Endothelial cell of umbilical vein (primary cell): Measurements from ENCODE around the gene SRRD. TPM values are rescaled to one million over a fixed set of nuclear protein-coding genes. Genes with fewer than 3 reads are reported as not detected.

Experiments used
- BruUV-seq: library from RNA; stranded (reverse); fragments of 400-500 nt; replicated peaks from 2 replicates; lab custom pipeline; 2021; lab: Mats Ljungman, UMichigan
- CTCF ChIA-PET: fragments of 300-600, 350-600 bp; sonication (Branson Sonifier 250); formaldehyde crosslinking; loops from one replicate; lab custom pipeline; 2021; ENCODE audit warnings: antibody characterized with exemption, inconsistent platforms; lab: Charles Lee
- POLR2A ChIA-PET: fragments of 300-600, 350-600 bp; sonication (Branson Sonifier 250); formaldehyde crosslinking; loops from one replicate; lab custom pipeline; 2021; ENCODE audit warnings: antibody characterized with exemption, inconsistent platforms; lab: Charles Lee
- DNase-seq: peaks from one replicate; pipeline ENCODE4 v3.0.0-alpha.2; 2011; ENCODE audit warnings: low read depth, low spot score
- FAIRE-seq: peaks from 2 replicates; lab custom pipeline; 2011; peaks lifted over from hg19 to GRCh38; lab: Jason Lieb, UNC
- H2AFZ ChIP-seq: 2 replicates; pipeline ENCODE4 v1.6.0; 2012; ENCODE audit warnings: low read depth, low read length, control low read depth, inconsistent platforms
- H3K27ac ChIP-seq: 2 replicates; pipeline ENCODE4 v1.5.1; 2011; ENCODE audit warnings: low read depth, mild to moderate bottlenecking, control low read depth, low read length, moderate library complexity; ENCODE audit not compliant: insufficient read depth
- H3K27me3 ChIP-seq, 2 experiments: 2 replicates each; pipeline versions ENCODE4 v1.6.0 to v1.6.1; 2011; ENCODE audit warnings: low read length in 2 of 2, mixed read lengths in 1 of 2; ENCODE audit not compliant: control insufficient read depth in 2 of 2, insufficient read depth in 2 of 2
- H3K36me3 ChIP-seq, 2 experiments: 2 replicates in 1 of 2; 3 replicates in 1 of 2; pipeline ENCODE4 v1.5.1; 2011; ENCODE audit warnings: low read length in 2 of 2, mild to moderate bottlenecking in 1 of 2, moderate library complexity in 1 of 2; ENCODE audit not compliant: control insufficient read depth in 2 of 2, insufficient read depth in 2 of 2; ENCODE audit errors: extremely low read depth in 1 of 2
- H3K4me1 ChIP-seq: 3 replicates; pipeline ENCODE4 v1.5.1; 2011; ENCODE audit warnings: mild to moderate bottlenecking, low read length; ENCODE audit not compliant: control insufficient read depth, insufficient read depth; ENCODE audit errors: extremely low read depth
- H3K4me2 ChIP-seq: 2 replicates; pipeline ENCODE4 v1.6.1; 2011; ENCODE audit warnings: low read length, control low read depth, mixed read lengths; ENCODE audit not compliant: insufficient read depth
- H3K4me3 ChIP-seq, 3 experiments: fragments of 200-600 bp in 1 of 3; sonication (generic), shearing (Covaris generic) in 1 of 3; replicated peaks in 1 of 3; 2 replicates each; pipeline ENCODE4 v1.5.1; 2011 to 2016; ENCODE audit warnings: control low read depth in 3 of 3, low read length in 3 of 3, mild to moderate bottlenecking in 2 of 3, inconsistent platforms in 1 of 3, low read depth in 1 of 3, moderate library complexity in 1 of 3; ENCODE audit not compliant: insufficient read depth in 1 of 3
- H3K79me2 ChIP-seq: 2 replicates; pipeline ENCODE4 v1.6.0; 2012; ENCODE audit warnings: low read length, inconsistent platforms; ENCODE audit not compliant: control insufficient read depth, insufficient read depth
- H3K9ac ChIP-seq: replicated peaks from 2 replicates; pipeline ENCODE3; 2011; ENCODE audit warnings: low read length, control low read depth; ENCODE audit not compliant: insufficient read depth; ENCODE audit errors: extremely low read depth
- H3K9me1 ChIP-seq: replicated peaks from 3 replicates; pipeline ENCODE4 v1.6.0; 2011; ENCODE audit warnings: mild to moderate bottlenecking, low read length; ENCODE audit not compliant: control insufficient read depth, insufficient read depth; ENCODE audit errors: extremely low read depth
- H3K9me3 ChIP-seq: replicated peaks from 2 replicates; pipeline ENCODE4 v1.5.1; 2012; ENCODE audit warnings: low read length, inconsistent platforms; ENCODE audit not compliant: control insufficient read depth, insufficient read depth
- H4K20me1 ChIP-seq: replicated peaks from 2 replicates; pipeline ENCODE3; 2011; ENCODE audit warnings: mild to moderate bottlenecking, low read length; ENCODE audit not compliant: control insufficient read depth, insufficient read depth; ENCODE audit errors: extremely low read depth
- EZH2 ChIP-seq: IDR thresholded peaks from 2 replicates; pipeline ENCODE4 v1.6.1; 2012; ENCODE audit warnings: borderline replicate concordance, low read depth, mild to moderate bottlenecking, moderate library complexity, low read length, inconsistent platforms; ENCODE audit not compliant: severe bottlenecking
- FOS ChIP-seq: IDR thresholded peaks from 2 replicates; pipeline ENCODE4 v1.6.1; 2011; ENCODE audit warnings: mild to moderate bottlenecking, low read length, moderate library complexity, borderline replicate concordance; ENCODE audit not compliant: insufficient read depth
- GATA2 ChIP-seq: IDR thresholded peaks from 2 replicates; pipeline ENCODE4 v1.7.0; 2011; ENCODE audit warnings: low read depth, mild to moderate bottlenecking, moderate library complexity, mixed read lengths, low read length; ENCODE audit not compliant: insufficient read length, insufficient read depth
- JUN ChIP-seq: IDR thresholded peaks from 2 replicates; pipeline ENCODE4 v1.6.1; 2011; ENCODE audit warnings: borderline replicate concordance, low read depth; ENCODE audit not compliant: insufficient read length, insufficient read depth
- MYC ChIP-seq: IDR thresholded peaks from one replicate; pipeline ENCODE4 v1.6.1; 2011; ENCODE audit warnings: mild to moderate bottlenecking, low read depth, low read length
- POLR2A ChIP-seq: IDR thresholded peaks from 2 replicates; pipeline ENCODE4 v1.6.1; 2012; ENCODE audit warnings: low read depth, mild to moderate bottlenecking, control low read depth, low read length
- POLR2AphosphoS5 ChIP-seq: IDR thresholded peaks from 2 replicates; pipeline ENCODE4 v1.6.1; 2012; ENCODE audit warnings: low read depth, mild to moderate bottlenecking, control low read depth, low read length, moderate library complexity; ENCODE audit not compliant: insufficient read depth
- dilution Hi-C: fragments of 300-500 bp; cut with MboI; formaldehyde crosslinking; loops from one replicate; pipeline ENCODE4 v1.15.0; 2019; ENCODE audit warnings: low sequenced_read_pairs; ENCODE audit not compliant: extremely low pct_ligation_motif_present
- intact Hi-C: fragments of 100-400 bp; cut with micrococcal nuclease; formaldehyde crosslinking; loops from one replicate; pipeline ENCODE4 v1.10.0; 2022
- polyA plus RNA-seq, 4 experiments: library from polyadenylated mRNA; depleted of rRNA in 3 of 4; stranded (reverse) in 3 of 4; unstranded in 1 of 4; fragments of >200 nt; gene quantifications; 2 replicates each; pipeline versions ENCODE4 v1.2.1 to v1.2.3, GENCODE V29; 2011 to 2012; ENCODE audit warnings: missing spikeins in 1 of 4
- total RNA-seq: library from RNA; stranded (reverse); gene quantifications from 2 replicates; pipeline ENCODE4 v1.2.3, GENCODE V29; 2021
- TF ChIP-seq, protein P1 (sequence below): IDR thresholded peaks from 2 replicates; pipeline ENCODE4 v1.6.1; 2011; ENCODE audit not compliant: insufficient read depth, insufficient read length
- TF ChIP-seq, protein P2 (sequence below), 2 donors: IDR thresholded peaks; 1 replicate in 1 of 2; 2 replicates in 1 of 2; pipeline ENCODE4 v1.5.1; 2011; ENCODE audit warnings: low read length in 2 of 2, mild to moderate bottlenecking in 2 of 2, moderate library complexity in 2 of 2, control low read depth in 1 of 2, inconsistent platforms in 1 of 2, low read depth in 1 of 2; ENCODE audit not compliant: insufficient read depth in 1 of 2; ENCODE audit errors: extremely low read depth in 1 of 2

SRRD gene
- total and polyA plus RNA-seq, 2 donors (not counting 3 experiments of a cell fraction or from before 2014, with no cell fraction given): 23.4 to 24.2 TPM

DNA sequence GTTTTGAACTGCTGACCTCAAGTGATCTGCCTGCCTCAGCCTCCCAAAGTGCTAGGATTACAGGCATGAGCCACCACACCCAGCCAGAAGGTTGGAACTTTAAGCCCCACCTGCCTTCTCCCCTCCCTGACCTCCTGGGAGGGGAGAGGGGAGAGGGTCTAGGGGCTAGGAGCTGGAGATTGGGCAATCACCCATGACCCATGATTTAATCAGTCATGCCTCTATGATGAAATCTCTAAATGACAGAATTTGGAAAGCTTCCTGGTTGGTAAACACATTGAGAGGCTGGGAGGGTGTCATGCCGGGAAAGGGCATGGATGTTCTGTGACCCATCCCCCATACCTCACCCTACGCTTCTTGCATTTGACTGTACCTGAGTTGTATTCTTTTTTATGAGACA is 45.7 kb downstream of the SRRD start:
- CTCF ChIA-PET: no interaction called here

DNA sequence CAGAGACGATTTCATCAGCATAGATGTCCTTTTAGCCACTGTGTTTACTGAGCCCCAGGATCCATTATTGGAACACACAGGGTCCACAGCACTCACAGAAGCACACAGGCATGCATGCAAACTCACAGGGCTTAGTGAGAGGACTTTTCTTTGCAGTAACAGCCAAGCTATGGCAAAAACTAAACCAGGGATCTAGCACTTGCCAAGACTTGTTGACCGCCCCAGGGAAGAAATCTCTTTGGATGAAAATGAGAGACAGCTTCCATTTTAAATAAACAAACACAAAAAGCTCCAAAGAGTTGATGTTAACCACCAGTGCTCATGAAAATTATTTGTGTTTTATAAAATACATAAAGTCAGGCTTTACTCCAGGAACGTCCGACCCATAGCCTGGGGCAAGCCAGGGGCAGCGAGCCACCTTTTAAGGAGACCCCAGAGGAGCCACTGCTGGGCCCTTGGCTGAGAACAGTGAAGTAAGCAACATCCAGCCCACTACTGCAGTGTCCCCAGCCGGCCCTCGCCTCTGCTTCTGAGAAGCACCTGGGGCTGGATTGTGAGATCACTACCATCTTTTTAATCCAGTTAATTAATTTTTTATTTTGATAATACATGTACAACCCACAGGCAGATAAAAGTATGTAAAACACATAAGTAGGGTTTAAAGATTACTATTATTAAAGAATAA is 50.6 kb downstream of the SRRD start:
- CTCF ChIA-PET: no interaction called here
- TF ChIP-seq GATA2: no peak
- TF ChIP-seq, protein P1, sequence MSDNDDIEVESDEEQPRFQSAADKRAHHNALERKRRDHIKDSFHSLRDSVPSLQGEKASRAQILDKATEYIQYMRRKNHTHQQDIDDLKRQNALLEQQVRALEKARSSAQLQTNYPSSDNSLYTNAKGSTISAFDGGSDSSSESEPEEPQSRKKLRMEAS: no peak
- TF ChIP-seq POLR2A: no peak
- TF ChIP-seq EZH2: no peak
- TF ChIP-seq POLR2AphosphoS5: no peak
- no peak for TF ChIP-seq FOS
- TF ChIP-seq, protein P2, sequence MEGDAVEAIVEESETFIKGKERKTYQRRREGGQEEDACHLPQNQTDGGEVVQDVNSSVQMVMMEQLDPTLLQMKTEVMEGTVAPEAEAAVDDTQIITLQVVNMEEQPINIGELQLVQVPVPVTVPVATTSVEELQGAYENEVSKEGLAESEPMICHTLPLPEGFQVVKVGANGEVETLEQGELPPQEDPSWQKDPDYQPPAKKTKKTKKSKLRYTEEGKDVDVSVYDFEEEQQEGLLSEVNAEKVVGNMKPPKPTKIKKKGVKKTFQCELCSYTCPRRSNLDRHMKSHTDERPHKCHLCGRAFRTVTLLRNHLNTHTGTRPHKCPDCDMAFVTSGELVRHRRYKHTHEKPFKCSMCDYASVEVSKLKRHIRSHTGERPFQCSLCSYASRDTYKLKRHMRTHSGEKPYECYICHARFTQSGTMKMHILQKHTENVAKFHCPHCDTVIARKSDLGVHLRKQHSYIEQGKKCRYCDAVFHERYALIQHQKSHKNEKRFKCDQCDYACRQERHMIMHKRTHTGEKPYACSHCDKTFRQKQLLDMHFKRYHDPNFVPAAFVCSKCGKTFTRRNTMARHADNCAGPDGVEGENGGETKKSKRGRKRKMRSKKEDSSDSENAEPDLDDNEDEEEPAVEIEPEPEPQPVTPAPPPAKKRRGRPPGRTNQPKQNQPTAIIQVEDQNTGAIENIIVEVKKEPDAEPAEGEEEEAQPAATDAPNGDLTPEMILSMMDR (IDR thresholded peaks at IDR 0.05; ENCODE audit: extremely low read depth in 1 of 2, insufficient read depth in 1 of 2, low read depth in 1 of 2, low read length in 2 of 2): no peak
- no peak for TF ChIP-seq JUN
- TF ChIP-seq MYC: no peak
- no peaks in the 10 kb centered on the region for H3K4me1 ChIP-seq
- dilution Hi-C loops: no loop called here
- H3K36me3 ChIP-seq: peaks cover 0 to 27% of the 10 kb centered on the region in 2 experiments
- H3K4me2 ChIP-seq: no peak overlapping the region
- H3K9me3 ChIP-seq: no peaks in the 10 kb centered on the region
- DNase-seq (no peak), FAIRE-seq (no peak)
- no peak overlapping the region for H3K4me3 ChIP-seq
- no TSS peak for BruUV-seq
- no peaks in the 10 kb centered on the region for H4K20me1 ChIP-seq
- intact Hi-C loops: no loop called here
- H3K9me1 ChIP-seq: no peaks in the 10 kb centered on the region
- H3K79me2 ChIP-seq: no peaks in the 10 kb centered on the region
- H3K9ac ChIP-seq: no peak overlapping the region
- POLR2A ChIA-PET: no interaction called here
- H3K27me3 ChIP-seq: no peaks in the 10 kb centered on the region
- no peak overlapping the region for H3K27ac ChIP-seq
- H2AFZ ChIP-seq: no peak overlapping the region

More for the DNA sequence above, 45.7 kb downstream of the SRRD start:
- Histone ChIP-seq H3K9me1 (no peaks in the 10 kb centered on the region), H3K36me3 (peaks cover 0 to 14% of the 10 kb centered on the region in 2 experiments), H3K9me3 (no peaks in the 10 kb centered on the region), H2AFZ (no peak overlapping the region), H3K79me2 (no peaks in the 10 kb centered on the region), H3K9ac (no peak overlapping the region), H3K27me3 (no peaks in the 10 kb centered on the region), H3K4me2 (no peak overlapping the region), H3K27ac (no peak overlapping the region), H4K20me1 (no peaks in the 10 kb centered on the region), H3K4me1 (no peaks in the 10 kb centered on the region), H3K4me3 (no peak overlapping the region)
- BruUV-seq: no TSS peak
- intact Hi-C loops: no loop called here
- no peak for TF ChIP-seq GATA2
- no peak for TF ChIP-seq EZH2
- TF ChIP-seq, protein P1: no peak
- dilution Hi-C loops: no loop called here
- FAIRE-seq (no peak), DNase-seq (no peak)
- POLR2A ChIA-PET: no interaction called here
